Central memory CD8-positive, alpha-beta T cell (primary cell): ENCODE data around the gene PCNX2.

Source experiments
- ATAC-seq: fragments of 150-1000 bp; cut with Tn5 transposase; replicated peaks from 2 replicates; pipeline ENCODE4 v1.10.0; 2022; ENCODE audit warnings: mild to moderate bottlenecking, moderate FRiP score, moderate number of reproducible peaks; ENCODE audit not compliant: poor library complexity, severe bottlenecking; ENCODE audit errors: extremely low read depth
- DNase-seq, 2 donors: peaks; one replicate each; pipeline ENCODE4 v3.0.0; 2021; ENCODE audit warnings: low spot score in 2 of 2
- H3K27ac Mint-ChIP-seq: one replicate; pipeline ENCODE4 v1.8.0; 2022; ENCODE audit warnings: low read depth, mild to moderate bottlenecking, moderate library complexity, mixed read lengths
- H3K27me3 Mint-ChIP-seq: one replicate; pipeline ENCODE4 v1.8.0; 2022; ENCODE audit warnings: mixed read lengths
- H3K36me3 Mint-ChIP-seq: one replicate; pipeline ENCODE4 v1.8.0; 2022; ENCODE audit warnings: mild to moderate bottlenecking, moderate library complexity, mixed read lengths; ENCODE audit not compliant: insufficient read depth
- H3K4me1 Mint-ChIP-seq: one replicate; pipeline ENCODE4 v1.8.0; 2022; ENCODE audit warnings: mixed read lengths
- H3K4me3 Mint-ChIP-seq: one replicate; pipeline ENCODE4 v1.8.0; 2022; ENCODE audit warnings: mild to moderate bottlenecking, moderate library complexity, mixed read lengths
- H3K9me3 Mint-ChIP-seq: one replicate; pipeline ENCODE4 v1.8.0; 2022; ENCODE audit warnings: mixed read lengths

PCNX2 gene

DNA sequence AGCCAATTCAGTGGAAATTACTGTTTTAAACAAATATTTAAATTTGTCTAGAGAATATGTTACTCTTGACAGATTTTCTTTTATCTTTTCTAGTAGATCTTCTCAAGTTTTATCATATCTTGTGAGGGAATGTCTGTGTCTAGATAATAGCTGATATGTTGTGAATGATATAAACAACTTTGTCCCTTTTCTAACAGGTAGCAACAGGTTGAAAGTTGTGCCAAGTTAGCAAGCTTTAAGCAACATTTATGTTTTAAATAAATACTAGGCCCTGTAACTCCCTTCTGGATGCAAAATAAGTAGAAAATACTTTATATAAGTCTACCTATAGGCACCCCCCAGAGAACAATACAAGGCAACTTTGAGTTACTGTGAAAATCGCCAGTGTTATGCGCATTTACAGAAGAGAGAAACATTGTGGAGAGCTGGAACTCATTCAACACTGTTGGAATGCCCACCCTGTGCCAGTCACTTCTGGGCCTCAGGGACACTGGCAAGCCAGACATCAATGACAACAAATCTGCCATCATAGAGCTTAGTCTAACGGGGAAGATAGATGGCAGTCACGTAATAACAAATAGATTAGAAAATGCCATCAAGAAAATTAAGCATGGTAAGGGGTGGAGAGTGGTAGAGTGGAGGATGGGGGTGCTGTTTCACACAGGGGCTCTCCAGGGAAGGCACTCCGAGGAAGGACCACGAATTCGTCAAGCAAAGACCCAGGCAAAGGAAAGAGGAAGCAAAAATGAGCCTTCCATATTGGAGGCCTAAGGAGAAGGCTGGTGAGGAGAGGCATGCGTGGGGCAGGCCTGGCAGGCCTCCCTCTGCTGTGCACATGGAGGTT, 36.4 kb upstream of the PCNX2 start:
- H3K4me1 Mint-ChIP-seq = peaks cover 10% of the 10 kb centered on the region
- H3K36me3 Mint-ChIP-seq = peaks cover 2% of the 10 kb centered on the region
- H3K27ac Mint-ChIP-seq = no peak overlapping the region
- ATAC-seq (no peak), DNase-seq (no peak)
- H3K4me3 Mint-ChIP-seq = no peak overlapping the region
- peaks cover 6% of the 10 kb centered on the region for H3K27me3 Mint-ChIP-seq
- no peaks in the 10 kb centered on the region for H3K9me3 Mint-ChIP-seq

GRCh38 chr1:233328142-233328921, 32.8 kb upstream of the PCNX2 start:
- Mint-ChIP-seq H3K4me1 (peaks cover 13% of the 10 kb centered on the region), H3K27ac (no peak overlapping the region), H3K4me3 (peak overlapping the region; percentile 69), H3K36me3 (peaks cover 2% of the 10 kb centered on the region), H3K9me3 (no peaks in the 10 kb centered on the region), H3K27me3 (no peaks in the 10 kb centered on the region)
- peak; percentile 11 to 18 for DNase-seq
- peak; percentile 19 for ATAC-seq

DNA sequence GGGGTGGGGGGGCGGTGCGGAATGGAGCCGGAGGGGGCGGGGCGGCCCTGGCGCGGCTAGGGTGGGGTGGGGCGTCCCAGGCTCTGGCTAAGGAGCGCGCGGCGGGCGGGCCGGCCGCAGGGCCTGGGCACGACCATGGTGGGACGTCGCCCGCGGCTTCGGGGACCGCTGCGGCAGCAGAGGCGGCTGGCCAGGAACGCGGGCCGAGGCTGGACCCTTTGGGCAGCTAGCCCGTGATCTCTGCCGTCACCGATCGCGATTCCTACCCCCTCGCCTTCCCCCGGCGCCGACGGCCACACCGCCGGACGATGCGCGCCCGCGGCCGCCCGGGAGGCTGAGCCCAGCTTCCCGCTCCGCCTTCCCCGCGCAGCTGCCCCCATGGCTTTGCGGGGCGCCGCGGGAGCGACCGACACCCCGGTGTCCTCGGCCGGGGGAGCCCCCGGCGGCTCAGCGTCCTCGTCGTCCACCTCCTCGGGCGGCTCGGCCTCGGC, 32.2 kb upstream of the PCNX2 start, which contains the start of gene MAP3K21:
Gene MAP3K21 (plus strand): TSS at position 74 of the 491 bp plus-strand sequence. CDS start 305 bp downstream, at position 379.
- Mint-ChIP-seq H3K27ac (no peak within 1 kb of the TSS), H3K4me3 (peak within 1 kb of the TSS; percentile 78), H3K9me3 (no peaks in the 10 kb centered on the region), H3K4me1 (peaks cover 13% of the 10 kb centered on the region), H3K36me3 (peaks cover 2% of the 10 kb centered on the region), H3K27me3 (no peaks in the 10 kb centered on the region)
- DNase-seq = no peak
- peak; percentile 35 for ATAC-seq

- peaks cover 13% of the 10 kb centered on the region for H3K4me1 Mint-ChIP-seq
- H3K27ac Mint-ChIP-seq = no peak overlapping the region
- peak overlapping the region; percentile 78 for H3K4me3 Mint-ChIP-seq
- ATAC-seq (peak; percentile 82), DNase-seq (peak; percentile 65)
- no peaks in the 10 kb centered on the region for H3K27me3 Mint-ChIP-seq
- H3K9me3 Mint-ChIP-seq = no peaks in the 10 kb centered on the region
- H3K36me3 Mint-ChIP-seq = peaks cover 2% of the 10 kb centered on the region
Observed at GRCh38 chr1:233326811-233327650, 31.5 kb upstream of the PCNX2 start.

DNA sequence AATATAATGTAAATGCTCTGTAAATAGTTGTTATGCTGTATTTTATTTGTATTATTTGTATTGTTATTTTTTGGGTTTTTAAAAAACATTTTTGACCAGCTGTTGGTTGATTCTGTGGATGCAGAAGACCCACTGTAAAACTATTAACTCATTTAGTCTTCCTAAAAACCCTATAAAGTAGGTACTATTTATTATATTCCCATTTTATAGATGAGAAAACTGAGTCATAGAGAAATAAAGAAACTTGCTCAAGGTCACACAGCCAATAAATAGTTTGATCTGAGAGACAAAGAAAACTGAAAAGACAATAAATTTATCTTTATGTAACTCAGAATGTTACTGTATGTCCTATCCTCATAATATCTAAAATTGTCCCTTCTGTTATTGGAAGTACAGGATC, 30.8 kb upstream of the PCNX2 start:
- Mint-ChIP-seq H3K27me3 (no peaks in the 10 kb centered on the region), H3K9me3 (no peaks in the 10 kb centered on the region), H3K27ac (no peak overlapping the region), H3K36me3 (peaks cover 2% of the 10 kb centered on the region), H3K4me1 (peaks cover 13% of the 10 kb centered on the region), H3K4me3 (no peak overlapping the region)
- ATAC-seq = no peak
- DNase-seq = no peak

DNA sequence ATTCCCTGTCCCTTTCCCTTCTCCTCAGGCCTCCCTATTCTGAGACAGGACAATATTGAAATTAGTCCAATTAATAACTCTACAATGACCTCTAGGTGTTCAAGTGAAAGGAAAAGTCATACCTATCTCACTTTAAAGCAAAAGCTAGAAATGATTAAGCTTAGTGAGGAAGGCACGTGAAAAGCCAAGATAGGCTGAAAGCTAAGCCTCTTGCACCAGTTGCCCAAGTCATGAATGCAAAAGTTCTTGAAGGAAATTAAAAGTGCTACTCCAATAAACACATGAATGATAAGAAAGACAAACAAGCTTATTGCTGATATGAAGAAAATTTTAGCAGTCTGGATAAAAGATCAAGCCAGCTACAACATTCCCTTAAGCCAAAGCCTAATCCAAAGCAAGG, 28.2 kb upstream of the PCNX2 start:
- Mint-ChIP-seq H3K4me3 (no peak overlapping the region), H3K9me3 (no peaks in the 10 kb centered on the region), H3K4me1 (peaks cover 8% of the 10 kb centered on the region), H3K36me3 (peaks cover 2% of the 10 kb centered on the region), H3K27ac (no peak overlapping the region), H3K27me3 (no peaks in the 10 kb centered on the region)
- ATAC-seq (no peak), DNase-seq (no peak)

- Mint-ChIP-seq H3K4me1 (no peaks in the 10 kb centered on the region), H3K27ac (no peak overlapping the region), H3K27me3 (no peaks in the 10 kb centered on the region), H3K9me3 (no peaks in the 10 kb centered on the region), H3K4me3 (no peak overlapping the region), H3K36me3 (no peaks in the 10 kb centered on the region)
- DNase-seq (no peak), ATAC-seq (no peak)
Observed at GRCh38 chr1:233320023-233320422, 24.5 kb upstream of the PCNX2 start.

DNA sequence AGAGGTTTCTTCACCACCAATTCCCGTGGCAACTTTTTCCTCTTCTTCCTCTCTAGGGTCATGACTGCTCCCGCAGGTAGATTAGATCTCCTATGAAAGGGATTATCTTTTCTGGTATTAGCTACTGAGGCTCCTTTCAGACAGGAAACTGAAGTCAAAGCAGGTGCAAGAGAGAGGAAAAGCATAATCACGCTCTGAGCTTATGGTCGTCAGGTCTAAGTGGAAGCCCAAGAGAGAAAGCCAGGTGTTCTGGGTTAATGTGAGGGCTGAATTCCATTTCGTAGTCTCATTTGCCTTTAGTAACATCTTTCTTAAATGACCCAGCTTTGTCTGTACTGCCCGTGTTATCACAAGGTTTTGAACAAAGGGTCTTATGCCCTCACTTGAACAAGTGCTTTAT, 23.7 kb upstream of the PCNX2 start:
- no peaks in the 10 kb centered on the region for H3K4me1 Mint-ChIP-seq
- DNase-seq (no peak), ATAC-seq (no peak)
- no peaks in the 10 kb centered on the region for H3K27me3 Mint-ChIP-seq
- no peaks in the 10 kb centered on the region for H3K9me3 Mint-ChIP-seq
- no peak overlapping the region for H3K27ac Mint-ChIP-seq
- H3K4me3 Mint-ChIP-seq = no peak overlapping the region
- no peaks in the 10 kb centered on the region for H3K36me3 Mint-ChIP-seq

DNA sequence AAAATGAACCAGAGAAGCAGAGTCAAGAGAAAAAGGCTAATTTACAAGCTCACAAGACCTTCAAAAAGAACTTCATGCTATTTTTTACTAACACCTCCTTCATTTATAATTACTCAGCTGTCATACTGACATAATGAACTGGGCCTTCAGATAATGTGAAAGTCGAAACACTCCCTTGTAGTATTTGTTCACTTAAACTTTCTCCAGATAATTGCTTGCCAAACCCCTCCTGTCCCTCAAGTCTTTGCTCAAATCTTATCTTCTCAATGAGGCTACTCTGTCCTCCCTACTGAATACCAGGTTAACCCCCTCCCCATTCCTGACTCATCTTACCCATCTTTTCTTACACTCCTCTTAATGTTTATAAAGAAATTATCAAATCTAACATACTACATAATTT, 20.9 kb upstream of the PCNX2 start:
- Mint-ChIP-seq H3K27ac (no peak overlapping the region), H3K4me1 (no peaks in the 10 kb centered on the region), H3K9me3 (no peaks in the 10 kb centered on the region), H3K27me3 (no peaks in the 10 kb centered on the region), H3K4me3 (no peak overlapping the region), H3K36me3 (no peaks in the 10 kb centered on the region)
- DNase-seq = no peak
- no peak for ATAC-seq

GRCh38 chr1:233315718-233316301, 20.3 kb upstream of the PCNX2 start:
- Mint-ChIP-seq H3K36me3 (no peaks in the 10 kb centered on the region), H3K27me3 (peaks cover 4% of the 10 kb centered on the region)

DNA sequence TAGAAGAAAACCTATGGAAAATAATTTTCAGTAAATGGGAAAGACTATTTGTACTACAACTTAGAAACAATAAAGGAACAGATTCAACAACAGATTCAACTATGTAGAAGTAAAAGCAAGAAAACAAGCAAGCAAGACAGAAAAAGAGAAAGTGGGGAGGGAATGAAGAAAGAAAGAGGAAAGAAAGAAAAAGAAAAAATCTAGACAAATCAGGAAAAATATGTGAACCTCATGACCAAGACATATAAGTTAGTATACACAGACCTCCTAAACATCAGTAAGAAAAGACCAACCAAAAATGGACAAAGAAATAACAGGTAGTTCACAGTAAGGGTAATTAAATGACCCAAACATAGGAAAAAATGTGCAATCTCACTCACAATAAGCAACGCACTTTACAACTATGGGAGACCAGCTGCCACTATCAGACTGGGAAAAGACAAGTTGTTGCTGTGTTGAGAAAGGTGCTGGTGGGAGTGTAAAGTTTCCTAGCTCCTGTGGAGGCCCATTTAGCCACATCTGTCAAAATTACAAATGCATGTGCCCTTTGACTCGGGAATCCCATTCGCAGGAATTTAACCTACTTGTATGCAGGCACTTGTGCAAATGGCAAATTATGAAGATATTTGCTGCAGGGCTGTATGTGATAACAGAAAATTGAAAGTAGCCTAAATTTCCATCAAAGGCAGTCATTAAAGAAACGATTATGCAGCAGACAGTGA, 18.1 kb upstream of the PCNX2 start:
- ATAC-seq = no peak
- H3K4me1 Mint-ChIP-seq = no peaks in the 10 kb centered on the region
- H3K9me3 Mint-ChIP-seq = no peaks in the 10 kb centered on the region
- no peaks in the 10 kb centered on the region for H3K36me3 Mint-ChIP-seq
- DNase-seq = no peak
- peak overlapping the region; percentile 11 for H3K27ac Mint-ChIP-seq
- H3K4me3 Mint-ChIP-seq = no peak overlapping the region
- H3K27me3 Mint-ChIP-seq = peaks cover 11% of the 10 kb centered on the region

More at GRCh38 chr1:233315718-233316301, 20.3 kb upstream of the PCNX2 start:
- Mint-ChIP-seq H3K9me3 (no peaks in the 10 kb centered on the region), H3K27ac (no peak overlapping the region), H3K4me1 (no peaks in the 10 kb centered on the region), H3K4me3 (no peak overlapping the region)
- DNase-seq = no peak
- ATAC-seq = no peak
